PC-3 (cell line): Measurements from ENCODE around the gene SPATA19.

Source experiments
- EZH2 ChIP-seq: fragments of 300-600 bp; sonication (generic); IDR thresholded peaks from one replicate; pipeline ENCODE4 v1.6.1; 2017; ENCODE audit warnings: antibody characterized with exemption, mild to moderate bottlenecking, low read length; ENCODE audit not compliant: unreplicated experiment
- EZH2phosphoT487 ChIP-seq: fragments of 300-600 bp; sonication (generic); IDR thresholded peaks from 2 replicates; pipeline ENCODE4 v1.6.1; 2018; ENCODE audit warnings: mild to moderate bottlenecking, antibody characterized with exemption, low read length, borderline replicate concordance
- TF ChIP-seq, protein P1 (sequence below): fragments of 300-600 bp; sonication (generic); conservative IDR thresholded peaks from 2 replicates; pipeline ENCODE4 v1.5.1; 2017; ENCODE audit warnings: antibody characterized with exemption, low read depth, mild to moderate bottlenecking, low read length

DNA sequence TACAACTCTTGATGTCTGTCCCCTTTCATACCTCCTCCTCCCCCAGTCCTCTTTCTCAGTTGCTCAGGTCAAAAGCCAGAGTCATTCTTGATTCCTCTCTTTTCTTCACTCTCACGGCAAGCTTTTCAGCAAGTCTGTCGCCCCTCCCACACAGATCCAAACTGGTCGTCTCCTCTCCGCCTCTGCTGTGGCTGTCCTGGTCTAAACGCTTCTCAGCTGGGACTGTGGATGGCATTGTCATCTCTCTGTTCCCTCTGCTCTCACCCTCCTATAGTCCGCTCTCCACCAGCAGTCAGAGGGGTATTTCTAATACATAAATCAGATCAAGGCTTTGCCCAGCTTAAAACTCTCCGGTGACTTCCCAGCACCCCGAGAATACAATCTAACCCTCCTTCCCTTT lies 46.8 kb upstream of the SPATA19 start:
- TF ChIP-seq, protein P1, sequence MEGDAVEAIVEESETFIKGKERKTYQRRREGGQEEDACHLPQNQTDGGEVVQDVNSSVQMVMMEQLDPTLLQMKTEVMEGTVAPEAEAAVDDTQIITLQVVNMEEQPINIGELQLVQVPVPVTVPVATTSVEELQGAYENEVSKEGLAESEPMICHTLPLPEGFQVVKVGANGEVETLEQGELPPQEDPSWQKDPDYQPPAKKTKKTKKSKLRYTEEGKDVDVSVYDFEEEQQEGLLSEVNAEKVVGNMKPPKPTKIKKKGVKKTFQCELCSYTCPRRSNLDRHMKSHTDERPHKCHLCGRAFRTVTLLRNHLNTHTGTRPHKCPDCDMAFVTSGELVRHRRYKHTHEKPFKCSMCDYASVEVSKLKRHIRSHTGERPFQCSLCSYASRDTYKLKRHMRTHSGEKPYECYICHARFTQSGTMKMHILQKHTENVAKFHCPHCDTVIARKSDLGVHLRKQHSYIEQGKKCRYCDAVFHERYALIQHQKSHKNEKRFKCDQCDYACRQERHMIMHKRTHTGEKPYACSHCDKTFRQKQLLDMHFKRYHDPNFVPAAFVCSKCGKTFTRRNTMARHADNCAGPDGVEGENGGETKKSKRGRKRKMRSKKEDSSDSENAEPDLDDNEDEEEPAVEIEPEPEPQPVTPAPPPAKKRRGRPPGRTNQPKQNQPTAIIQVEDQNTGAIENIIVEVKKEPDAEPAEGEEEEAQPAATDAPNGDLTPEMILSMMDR, result no peak
- TF ChIP-seq EZH2 (no peak), EZH2phosphoT487 (no peak)
